ENCODE data around the gene PTPN12.
A peak's percentile ranks its signal among the peaks of the same experiment; 100 is the strongest.

The PTPN12 gene

DNA sequence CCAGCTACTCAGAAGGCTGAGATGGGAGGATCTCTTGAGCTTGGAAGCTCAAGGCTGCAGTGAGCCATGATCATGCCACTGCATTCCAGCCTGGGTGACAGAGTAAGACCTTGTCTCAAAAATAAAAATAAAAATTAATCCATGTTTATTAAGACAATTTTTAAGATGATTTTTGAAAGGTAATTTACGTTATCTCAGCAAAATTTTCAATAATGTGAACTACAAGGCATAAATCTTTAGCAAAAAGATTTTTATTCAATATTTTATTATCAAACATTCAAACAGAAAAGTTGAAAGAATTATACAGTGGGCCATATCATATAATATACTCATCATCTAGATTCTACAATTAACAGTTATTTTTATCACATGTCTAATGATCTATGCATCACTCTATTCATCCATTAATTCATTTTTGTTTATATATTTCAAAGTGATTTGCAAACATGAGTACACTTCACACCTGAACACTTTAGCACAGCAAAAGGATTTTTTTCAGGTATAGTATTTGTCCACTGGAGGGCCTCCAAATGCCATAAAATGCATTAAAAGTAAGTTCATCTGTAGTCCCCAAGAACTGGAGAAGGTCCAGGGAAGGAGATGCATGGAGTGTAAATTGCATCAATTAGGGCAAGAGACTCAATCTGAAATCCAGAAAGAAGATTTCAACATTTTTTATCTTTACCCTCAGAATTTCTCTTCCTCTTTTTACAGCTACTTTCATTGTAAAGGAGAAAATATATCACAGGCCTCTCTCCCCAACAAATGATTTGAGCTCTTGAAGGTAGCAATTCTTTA lies 120.5 kb downstream of the PTPN12 start:
- Mint-ChIP-seq H3K27me3 (ENCODE audit: low read depth, poor library complexity) (no peaks in the 10 kb centered on the region), H3K36me3 (ENCODE audit: low read depth) (peaks cover 33% of the 10 kb centered on the region), H3K27ac (no peak overlapping the region), H3K4me3 (no peak overlapping the region), H3K4me1 (no peaks in the 10 kb centered on the region), H3K9me3 (no peaks in the 10 kb centered on the region)
- DNase-seq, result no peak
- TF ChIP-seq, protein P1, sequence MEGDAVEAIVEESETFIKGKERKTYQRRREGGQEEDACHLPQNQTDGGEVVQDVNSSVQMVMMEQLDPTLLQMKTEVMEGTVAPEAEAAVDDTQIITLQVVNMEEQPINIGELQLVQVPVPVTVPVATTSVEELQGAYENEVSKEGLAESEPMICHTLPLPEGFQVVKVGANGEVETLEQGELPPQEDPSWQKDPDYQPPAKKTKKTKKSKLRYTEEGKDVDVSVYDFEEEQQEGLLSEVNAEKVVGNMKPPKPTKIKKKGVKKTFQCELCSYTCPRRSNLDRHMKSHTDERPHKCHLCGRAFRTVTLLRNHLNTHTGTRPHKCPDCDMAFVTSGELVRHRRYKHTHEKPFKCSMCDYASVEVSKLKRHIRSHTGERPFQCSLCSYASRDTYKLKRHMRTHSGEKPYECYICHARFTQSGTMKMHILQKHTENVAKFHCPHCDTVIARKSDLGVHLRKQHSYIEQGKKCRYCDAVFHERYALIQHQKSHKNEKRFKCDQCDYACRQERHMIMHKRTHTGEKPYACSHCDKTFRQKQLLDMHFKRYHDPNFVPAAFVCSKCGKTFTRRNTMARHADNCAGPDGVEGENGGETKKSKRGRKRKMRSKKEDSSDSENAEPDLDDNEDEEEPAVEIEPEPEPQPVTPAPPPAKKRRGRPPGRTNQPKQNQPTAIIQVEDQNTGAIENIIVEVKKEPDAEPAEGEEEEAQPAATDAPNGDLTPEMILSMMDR (IDR thresholded peaks at IDR 0.05), result peak; percentile 48

DNA sequence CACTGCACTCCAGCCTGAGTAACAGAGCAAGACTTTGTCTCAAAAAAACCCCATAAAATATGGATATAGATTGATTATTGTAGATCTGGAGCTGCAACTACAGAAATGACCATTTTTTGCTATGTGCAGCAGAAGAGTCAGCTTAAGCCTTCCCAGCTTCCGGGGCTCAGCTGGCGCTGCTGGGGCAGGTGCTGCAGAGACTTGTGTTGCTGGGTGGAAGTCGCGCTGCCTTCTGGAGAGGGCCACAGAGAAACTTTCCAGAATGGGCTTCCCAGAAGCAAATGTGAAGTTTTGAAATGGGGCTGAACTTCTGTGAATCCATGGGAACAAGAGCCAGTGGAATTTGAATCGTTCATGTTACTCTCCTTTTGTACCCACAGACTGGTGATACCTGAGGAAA lies 121.8 kb downstream of the PTPN12 start:
- no peaks in the 10 kb centered on the region for H3K9me3 Mint-ChIP-seq
- TF ChIP-seq, protein P1 (IDR thresholded peaks at IDR 0.05), result no peak
- no peaks in the 10 kb centered on the region for H3K27me3 Mint-ChIP-seq (ENCODE audit: low read depth, poor library complexity)
- DNase-seq, result no peak
- H3K36me3 Mint-ChIP-seq (ENCODE audit: low read depth), result peaks cover 33% of the 10 kb centered on the region
- no peak overlapping the region for H3K4me3 Mint-ChIP-seq
- no peak overlapping the region for H3K27ac Mint-ChIP-seq
- H3K4me1 Mint-ChIP-seq, result no peaks in the 10 kb centered on the region

- Mint-ChIP-seq H3K27me3 (ENCODE audit: low read depth, poor library complexity) (no peaks in the 10 kb centered on the region), H3K4me1 (peaks cover 11% of the 10 kb centered on the region), H3K4me3 (no peak overlapping the region), H3K9me3 (no peaks in the 10 kb centered on the region), H3K36me3 (ENCODE audit: low read depth) (peaks cover 17% of the 10 kb centered on the region), H3K27ac (no peak overlapping the region)
- TF ChIP-seq, protein P1 (IDR thresholded peaks at IDR 0.05), result no peak
- no peak for DNase-seq
These were observed 124.7 kb downstream of the PTPN12 start for GRCh38 chr7:77661816-77662215.

DNA sequence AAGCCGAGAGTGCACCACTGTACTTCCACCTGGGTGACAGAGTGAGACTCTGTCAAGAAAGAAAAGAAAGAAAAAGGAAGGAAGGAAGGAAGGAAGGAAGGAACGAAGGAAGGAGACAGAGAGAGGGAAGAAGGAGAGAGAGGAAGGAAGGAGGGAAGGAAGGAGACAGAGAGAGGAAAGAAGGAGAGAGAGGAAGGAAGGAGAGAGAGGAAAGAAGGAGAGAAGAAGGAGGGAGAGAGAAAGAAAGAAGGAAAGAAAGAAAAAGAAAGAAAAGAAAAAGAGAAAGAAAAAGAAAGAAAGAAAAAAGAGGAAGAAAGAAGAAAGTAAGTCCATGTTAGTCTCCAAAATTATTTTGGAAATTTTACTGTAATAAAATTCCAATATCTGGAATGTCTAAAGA lies 125.8 kb downstream of the PTPN12 start:
- TF ChIP-seq, protein P1 (IDR thresholded peaks at IDR 0.05), result no peak
- DNase-seq, result no peak
- H3K4me1 Mint-ChIP-seq, result peaks cover 22% of the 10 kb centered on the region
- H3K27me3 Mint-ChIP-seq (ENCODE audit: low read depth, poor library complexity), result no peaks in the 10 kb centered on the region
- peak overlapping the region; percentile 86 for H3K27ac Mint-ChIP-seq
- H3K36me3 Mint-ChIP-seq (ENCODE audit: low read depth), result peaks cover 17% of the 10 kb centered on the region
- no peak overlapping the region for H3K4me3 Mint-ChIP-seq
- no peaks in the 10 kb centered on the region for H3K9me3 Mint-ChIP-seq

GRCh38 chr7:77664715-77665114 lies 127.6 kb downstream of the PTPN12 start:
- H3K4me1 Mint-ChIP-seq, result peaks cover 30% of the 10 kb centered on the region
- no peaks in the 10 kb centered on the region for H3K9me3 Mint-ChIP-seq
- H3K4me3 Mint-ChIP-seq, result no peak overlapping the region
- DNase-seq, result no peak
- TF ChIP-seq, protein P1 (IDR thresholded peaks at IDR 0.05), result no peak
- H3K36me3 Mint-ChIP-seq (ENCODE audit: low read depth), result peaks cover 11% of the 10 kb centered on the region
- H3K27me3 Mint-ChIP-seq (ENCODE audit: low read depth, poor library complexity), result no peaks in the 10 kb centered on the region
- no peak overlapping the region for H3K27ac Mint-ChIP-seq

GRCh38 chr7:77665161-77665560 lies 128.1 kb downstream of the PTPN12 start:
- peaks cover 11% of the 10 kb centered on the region for H3K36me3 Mint-ChIP-seq (ENCODE audit: low read depth)
- no peaks in the 10 kb centered on the region for H3K9me3 Mint-ChIP-seq
- H3K27ac Mint-ChIP-seq, result peak overlapping the region; percentile 4
- H3K27me3 Mint-ChIP-seq (ENCODE audit: low read depth, poor library complexity), result no peaks in the 10 kb centered on the region
- no peak overlapping the region for H3K4me3 Mint-ChIP-seq
- TF ChIP-seq, protein P1 (IDR thresholded peaks at IDR 0.05), result no peak
- DNase-seq, result no peak
- peaks cover 30% of the 10 kb centered on the region for H3K4me1 Mint-ChIP-seq
